RWPE1 (cell line): ENCODE data around the gene SPAG4.

Source experiments
- CTCF ChIA-PET: fragments of 350-600 bp; sonication (Branson Sonifier 250); formaldehyde crosslinking; extraction: SDS; loops from one replicate; lab custom pipeline; 2021; lab: Yijun Ruan, JAX
- POLR2A ChIA-PET: fragments of 400-600 bp; formaldehyde crosslinking; extraction: SDS; loops from one replicate; lab custom pipeline; 2020; ENCODE audit warnings: antibody characterized with exemption; ENCODE audit not compliant: low non-redundant PET; lab: Yijun Ruan, JAX
- DNase-seq: peaks from one replicate; pipeline ENCODE4 v3.0.0; 2012; ENCODE audit warnings: low spot score
- H3K27ac ChIP-seq: fragments of 450-650 bp; 2 replicates; pipeline ENCODE4 v1.5.1; 2017
- CTCF ChIP-seq: fragments of 450-650 bp; conservative IDR thresholded peaks from 2 replicates; pipeline ENCODE4 v1.5.1; 2017; ENCODE audit warnings: low read depth, mild to moderate bottlenecking

SPAG4 gene

DNA sequence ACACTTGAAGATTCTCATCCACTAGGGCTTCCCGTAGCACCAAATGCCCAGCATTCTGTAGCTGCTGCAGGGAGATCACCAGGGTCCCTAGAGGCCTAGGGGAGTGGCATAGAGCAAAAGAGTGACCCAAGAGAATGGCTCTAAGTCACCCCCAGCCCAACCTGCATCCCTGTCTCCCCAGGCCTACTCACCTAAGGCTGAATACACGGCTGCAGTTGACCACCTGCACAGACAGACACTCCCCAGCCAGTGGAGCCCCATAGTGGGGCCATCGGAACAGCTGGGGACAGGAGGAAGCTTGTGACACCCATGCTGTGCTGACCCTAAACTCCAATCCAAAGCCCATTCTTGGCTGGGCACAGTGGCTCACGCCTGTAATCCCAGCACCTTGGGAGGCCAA lies 9.5 kb upstream of the SPAG4 start:
- ChIA-PET POLR2A (interaction anchor here (0.6 kb wide), 1 partner anchor 36 kb away, joined by 4 read pairs; no protein-coding TSS in a partner anchor), CTCF (interaction anchor here (0.5 to 1.8 kb wide), 7 partner anchors 10 to 212 kb away, joined by 3 to 4 read pairs (median 3); partner anchors contain the start of gene SPAG4)
- DNase-seq, result no peak
- H3K27ac ChIP-seq, result no peak overlapping the region
- no peak for TF ChIP-seq CTCF

GRCh38 chr20:35607003-35607735 lies 8.5 kb upstream of the SPAG4 start:
- POLR2A ChIA-PET, result no interaction called here
- DNase-seq, result peak; percentile 92
- TF ChIP-seq CTCF, result no peak
- CTCF ChIA-PET, result interaction anchor here (0.6 to 0.7 kb wide), 4 partner anchors 18 to 343 kb away, joined by 4 to 6 read pairs (median 4); partner anchors contain the start of gene MMP24OS
- no peak overlapping the region for H3K27ac ChIP-seq

DNA sequence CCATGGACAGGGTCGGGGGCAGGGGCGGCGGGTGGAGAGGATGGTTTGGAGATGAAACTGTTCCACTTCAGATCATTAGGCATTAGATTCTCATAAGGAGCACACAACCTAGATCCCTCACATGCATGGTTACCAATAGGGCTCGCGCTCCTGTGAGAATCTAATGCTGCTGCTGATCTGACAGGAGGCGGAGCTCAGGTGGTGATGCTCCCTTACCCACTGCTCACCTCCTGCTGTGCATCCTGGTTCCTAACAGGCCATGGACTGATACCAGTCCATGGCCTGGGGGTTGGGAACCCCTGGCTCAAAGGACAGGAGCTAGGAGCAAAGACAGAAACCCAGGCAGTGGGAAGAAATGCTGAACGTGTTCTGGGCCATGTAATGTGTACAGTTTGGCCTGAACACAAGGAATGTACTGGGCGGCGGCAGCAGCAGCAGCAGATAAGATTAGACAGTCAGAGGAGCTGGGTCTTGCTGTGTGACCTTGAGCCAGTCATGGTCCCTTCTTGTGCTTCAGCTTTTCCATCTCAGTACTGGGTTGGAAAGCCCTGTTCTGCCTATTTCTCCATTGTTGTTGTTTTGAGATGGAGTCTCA lies 4.7 kb upstream of the SPAG4 start:
- POLR2A ChIA-PET, result no interaction called here
- no peak overlapping the region for H3K27ac ChIP-seq
- CTCF ChIA-PET, result interaction anchor here (0.6 to 0.7 kb wide), 2 partner anchors 114 to 620 kb away, joined by 3 to 6 read pairs; no protein-coding TSS in a partner anchor
- DNase-seq, result no peak
- TF ChIP-seq CTCF, result no peak

DNA sequence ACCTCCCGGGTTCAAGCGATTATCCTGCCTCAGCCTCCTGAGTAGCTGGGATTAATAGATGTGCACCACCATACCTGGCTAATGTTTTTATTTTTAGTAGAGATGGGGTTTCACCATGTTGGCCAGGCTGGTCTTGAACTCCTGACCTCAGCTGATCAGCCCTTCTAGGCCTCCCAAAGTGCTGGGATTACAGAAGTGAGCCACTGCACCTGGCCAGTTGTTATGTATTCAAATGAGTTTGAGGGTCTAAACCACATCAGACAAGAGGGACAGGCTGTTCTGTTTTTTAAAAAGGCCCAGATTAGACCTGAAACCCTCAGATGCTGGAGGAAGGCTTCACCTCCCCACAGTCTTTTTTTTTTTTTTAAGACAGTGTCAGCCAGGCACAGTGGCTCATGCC lies 4.1 kb upstream of the SPAG4 start:
- no peak for DNase-seq
- no peak overlapping the region for H3K27ac ChIP-seq
- POLR2A ChIA-PET, result no interaction called here
- TF ChIP-seq CTCF, result no peak
- CTCF ChIA-PET, result interaction anchor here (0.7 kb wide), 1 partner anchor 619 kb away, joined by 6 read pairs; no protein-coding TSS in a partner anchor

DNA sequence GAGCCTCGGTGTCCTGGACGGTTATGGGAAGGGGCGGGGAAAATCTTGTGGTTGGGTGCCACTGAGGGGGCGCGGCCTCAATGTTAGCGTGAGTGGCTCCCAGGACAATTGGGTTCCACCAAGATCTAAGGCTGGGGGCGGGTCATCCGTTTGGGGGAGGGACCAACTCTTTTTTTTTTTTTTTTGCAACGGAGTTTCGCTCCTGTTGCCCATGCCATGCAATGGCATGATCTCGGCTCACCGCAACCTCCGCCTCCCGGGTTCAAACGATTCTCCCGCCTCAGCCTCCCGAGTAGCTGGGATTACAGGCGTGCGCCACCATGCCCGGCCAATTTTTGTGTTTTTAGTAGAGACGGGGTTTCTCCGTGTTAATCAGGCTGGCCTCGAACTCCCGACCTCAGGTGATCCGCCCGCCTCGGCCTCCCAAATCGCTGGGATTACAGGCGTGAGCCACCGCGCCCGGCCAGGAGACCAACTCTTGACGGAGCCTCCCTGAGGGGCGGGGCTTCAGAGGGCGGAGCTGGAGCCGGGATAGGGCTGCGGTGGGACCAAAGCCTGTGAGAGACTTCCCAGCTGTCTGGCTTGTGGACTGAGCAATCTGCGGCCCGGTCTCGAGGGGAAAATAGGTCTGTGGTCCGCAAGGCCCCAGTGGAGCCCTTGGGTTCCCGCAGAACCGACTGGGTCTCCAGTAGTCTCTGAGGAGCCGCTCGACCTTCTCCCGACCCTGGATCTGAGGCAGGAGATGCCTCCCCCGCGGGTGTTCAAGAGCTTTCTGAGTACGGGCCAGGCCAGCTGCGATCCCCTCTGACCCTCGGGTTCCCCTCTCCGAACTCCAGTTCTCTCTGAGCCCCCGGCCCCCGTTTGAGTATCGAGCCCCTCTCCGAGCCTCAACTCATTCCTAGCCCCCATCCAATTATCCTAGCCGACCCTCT lies 1.1 kb downstream of the SPAG4 start:
- TF ChIP-seq CTCF, result no peak
- ChIA-PET POLR2A (interaction anchor here (0.8 to 0.9 kb wide), 2 partner anchors 47 to 161 kb away, joined by 5 to 11 read pairs; partner anchors contain the start of gene CEP250), CTCF (interaction anchor here (0.7 to 1.1 kb wide), 4 partner anchors 11 to 32 kb away, joined by 3 to 5 read pairs (median 4); no protein-coding TSS in a partner anchor)
- peak overlapping the region; percentile 88 for H3K27ac ChIP-seq
- DNase-seq, result peak; percentile 68
